Progenitor cell of endocrine pancreas (in vitro differentiated cells): ENCODE results near the gene UPP2. TPM values are rescaled to one million over a fixed set of nuclear protein-coding genes. Genes with fewer than 3 reads are reported as not detected.

Experiments
- DNase-seq: peaks from one replicate; pipeline ENCODE4 v3.0.0; 2021; ENCODE audit warnings: low spot score; ENCODE audit not compliant: unreplicated experiment
- H3K27ac Mint-ChIP-seq: 2 replicates; pipeline ENCODE4 v1.8.0; 2021; ENCODE audit warnings: mild to moderate bottlenecking, moderate library complexity, mixed read lengths
- H3K27me3 Mint-ChIP-seq: 2 replicates; pipeline ENCODE4 v1.8.0; 2021; ENCODE audit warnings: mixed read lengths
- H3K36me3 Mint-ChIP-seq: 2 replicates; pipeline ENCODE4 v1.8.0; 2022; ENCODE audit warnings: mixed read lengths; ENCODE audit not compliant: insufficient read depth
- H3K4me1 Mint-ChIP-seq: 2 replicates; pipeline ENCODE4 v1.8.0; 2021; ENCODE audit warnings: low read depth, mixed read lengths
- H3K4me3 Mint-ChIP-seq: 2 replicates; pipeline ENCODE4 v1.8.0; 2021; ENCODE audit warnings: low read depth, mild to moderate bottlenecking, moderate library complexity, mixed read lengths
- H3K9me3 Mint-ChIP-seq: 2 replicates; pipeline ENCODE4 v1.8.0; 2021; ENCODE audit warnings: low read depth, mixed read lengths
- CTCF ChIP-seq: fragments of 200-600 bp; sonication (generic); IDR thresholded peaks from one replicate; pipeline ENCODE4 v1.5.0; 2021; ENCODE audit warnings: antibody characterized with exemption, mild to moderate bottlenecking; ENCODE audit not compliant: unreplicated experiment
- total RNA-seq: library from RNA; stranded (reverse); gene quantifications from 2 replicates; pipeline ENCODE4 v1.2.1, GENCODE V29; 2021

UPP2 gene
- total RNA-seq, 1 donor from 2014 or later, result not detected

GRCh38 chr2:158095912-158096311 lies 5.8 kb upstream of the UPP2 start:
- DNase-seq, result no peak

GRCh38 chr2:158097481-158097880 lies 4.2 kb upstream of the UPP2 start:
- no peak for DNase-seq
- Mint-ChIP-seq H3K36me3 (no peaks in the 10 kb centered on the region), H3K27me3 (no peaks in the 10 kb centered on the region), H3K4me3 (no peak overlapping the region), H3K27ac (no peak overlapping the region), H3K4me1 (peaks cover 12% of the 10 kb centered on the region), H3K9me3 (no peaks in the 10 kb centered on the region)
- no peak for TF ChIP-seq CTCF

More at GRCh38 chr2:158095912-158096311, 5.8 kb upstream of the UPP2 start:
- Mint-ChIP-seq H3K27me3 (no peaks in the 10 kb centered on the region), H3K4me3 (no peak overlapping the region), H3K36me3 (no peaks in the 10 kb centered on the region), H3K9me3 (no peaks in the 10 kb centered on the region), H3K27ac (no peak overlapping the region), H3K4me1 (peaks cover 12% of the 10 kb centered on the region)
- TF ChIP-seq CTCF, result peak; percentile 32

GRCh38 chr2:158098178-158098577 lies 3.5 kb upstream of the UPP2 start:
- no peaks in the 10 kb centered on the region for H3K9me3 Mint-ChIP-seq
- H3K36me3 Mint-ChIP-seq, result no peaks in the 10 kb centered on the region
- DNase-seq, result no peak
- no peaks in the 10 kb centered on the region for H3K27me3 Mint-ChIP-seq
- no peak overlapping the region for H3K27ac Mint-ChIP-seq
- peaks cover 12% of the 10 kb centered on the region for H3K4me1 Mint-ChIP-seq
- TF ChIP-seq CTCF, result no peak
- H3K4me3 Mint-ChIP-seq, result no peak overlapping the region

GRCh38 chr2:158099716-158100115 lies 2.0 kb upstream of the UPP2 start:
- H3K27ac Mint-ChIP-seq, result peak overlapping the region; percentile 28
- no peak overlapping the region for H3K4me3 Mint-ChIP-seq

GRCh38 chr2:158100411-158100810 lies 1.3 kb upstream of the UPP2 start:
- no peak for DNase-seq
- H3K4me3 Mint-ChIP-seq, result no peak overlapping the region
- no peak for TF ChIP-seq CTCF
- no peak overlapping the region for H3K27ac Mint-ChIP-seq
- H3K36me3 Mint-ChIP-seq, result no peaks in the 10 kb centered on the region
- H3K27me3 Mint-ChIP-seq, result no peaks in the 10 kb centered on the region
- peaks cover 5% of the 10 kb centered on the region for H3K4me1 Mint-ChIP-seq
- no peaks in the 10 kb centered on the region for H3K9me3 Mint-ChIP-seq

More at GRCh38 chr2:158099716-158100115, 2.0 kb upstream of the UPP2 start:
- no peak for TF ChIP-seq CTCF
- H3K4me1 Mint-ChIP-seq, result peaks cover 7% of the 10 kb centered on the region
- no peak for DNase-seq
- no peaks in the 10 kb centered on the region for H3K9me3 Mint-ChIP-seq
- H3K36me3 Mint-ChIP-seq, result no peaks in the 10 kb centered on the region
- H3K27me3 Mint-ChIP-seq, result no peaks in the 10 kb centered on the region
